Stimulated activated naive CD4-positive, alpha-beta T cell (primary cell): ENCODE data around the gene RSPH4A.
A peak's percentile ranks its signal among the peaks of the same experiment; 100 is the strongest.
"Not testable (repeated sequence)": the region's sequence is repeated elsewhere in the genome, so short reads cannot be mapped to it uniquely, and the experiment has no call there.

Source experiments
- DNase-seq, 6 experiments: peaks; one replicate each; lab custom pipeline; 2025; lab: John Stamatoyannopoulos, UW

The RSPH4A gene

DNA sequence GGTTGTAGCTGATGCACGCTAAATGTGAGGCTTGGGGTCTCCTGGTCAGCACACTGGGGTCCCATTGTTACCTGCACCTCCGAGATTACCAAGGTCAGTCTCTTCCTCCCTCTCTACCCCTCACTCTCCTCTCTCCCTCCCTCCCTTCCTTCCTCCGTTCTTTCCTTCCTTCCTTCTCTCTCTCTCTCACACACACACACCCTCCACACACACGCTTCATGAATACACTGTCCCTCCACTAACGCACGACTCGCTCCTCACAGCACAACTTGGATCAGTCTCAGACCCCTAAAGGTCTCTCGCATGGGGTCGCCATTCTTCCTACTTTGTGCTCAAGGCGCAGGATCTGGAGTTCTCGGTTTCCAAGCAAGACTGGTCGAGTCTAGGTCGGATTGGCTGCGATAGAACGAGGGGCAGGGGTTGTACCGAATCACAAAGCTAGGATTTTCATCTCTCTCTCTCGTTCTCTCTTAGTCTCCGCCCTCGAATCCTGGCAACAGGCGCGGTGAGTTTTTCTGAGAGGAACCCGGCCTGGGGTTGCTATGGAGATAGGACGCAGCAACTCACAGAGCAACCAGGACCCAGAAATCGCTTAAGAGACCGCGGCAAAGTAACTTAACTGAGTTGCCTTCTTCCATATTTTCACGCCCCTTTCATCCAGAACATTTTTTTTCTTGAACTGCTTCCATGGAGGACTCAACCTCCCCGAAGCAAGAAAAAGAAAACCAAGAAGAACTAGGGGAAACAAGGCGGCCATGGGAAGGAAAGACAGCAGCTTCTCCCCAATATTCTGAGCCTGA lies at the start of gene RSPH4A:
TSS of gene RSPH4A (plus strand) at position 543 of the 800 bp plus-strand sequence. CDS start at position 688, 145 bp downstream.
- DNase-seq = peak; percentile 30 to 71 (median 50)

DNA sequence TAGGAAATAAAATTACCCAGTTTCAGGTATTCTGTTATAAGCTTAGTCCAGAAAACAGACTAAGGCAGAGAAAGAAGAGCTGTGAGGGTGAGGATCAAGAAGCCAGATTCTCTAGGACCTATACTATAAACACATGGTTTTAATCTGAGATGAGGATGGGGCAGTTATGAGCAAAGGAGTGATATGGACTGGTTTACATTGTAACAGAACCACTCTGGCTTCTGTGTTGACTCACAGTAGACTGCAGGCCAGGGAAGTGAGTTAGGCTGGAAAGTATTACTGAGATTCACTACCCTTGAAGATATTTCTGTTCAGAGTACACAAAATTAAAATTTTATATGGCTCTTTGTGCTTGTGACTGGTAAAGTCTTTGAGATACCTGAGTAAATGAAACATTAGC lies 48.2 kb upstream of the RSPH4A start:
- DNase-seq = no peak

DNA sequence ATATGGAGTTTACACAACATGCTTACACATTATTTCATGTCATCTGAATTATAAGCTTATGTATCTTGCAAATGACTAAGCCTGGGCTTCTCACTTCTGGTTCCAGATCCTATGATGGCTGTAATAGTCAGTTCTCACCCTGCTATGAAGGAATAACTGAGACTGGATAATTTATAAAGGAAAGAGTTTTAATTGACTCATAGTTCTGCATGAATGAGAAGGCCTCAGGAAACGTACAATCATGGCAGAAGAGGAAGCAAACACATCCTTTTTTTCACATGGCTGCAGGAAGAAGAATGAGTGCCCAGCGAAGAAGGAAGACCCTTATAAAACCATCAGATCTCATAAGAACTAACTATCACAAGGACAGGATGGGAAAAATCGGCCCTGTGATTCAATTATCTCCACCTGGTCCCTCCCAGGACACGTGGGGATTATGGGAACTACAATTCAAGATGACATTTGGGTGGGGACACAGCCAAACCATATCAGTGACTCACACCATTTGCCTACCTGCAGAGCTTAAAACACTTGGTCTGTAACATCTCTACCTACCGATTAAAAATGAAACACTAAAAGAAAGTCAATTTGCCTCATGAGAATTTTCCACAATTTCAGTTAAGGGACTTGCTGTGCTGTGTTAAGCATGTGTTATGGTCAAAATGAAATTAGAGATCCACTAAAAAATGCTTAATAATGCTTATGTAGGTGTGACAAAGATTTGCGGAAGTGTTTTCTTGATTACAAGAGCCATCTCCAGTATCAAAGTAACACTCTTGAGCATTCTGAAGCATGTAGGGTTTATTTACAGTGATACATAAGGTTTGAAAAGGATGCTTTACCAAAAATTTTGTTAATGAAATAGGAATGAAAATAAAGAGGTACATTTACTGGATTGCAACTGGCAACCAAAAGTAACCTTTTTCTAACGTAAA lies 47.2 kb upstream of the RSPH4A start:
- DNase-seq = no peak

DNA sequence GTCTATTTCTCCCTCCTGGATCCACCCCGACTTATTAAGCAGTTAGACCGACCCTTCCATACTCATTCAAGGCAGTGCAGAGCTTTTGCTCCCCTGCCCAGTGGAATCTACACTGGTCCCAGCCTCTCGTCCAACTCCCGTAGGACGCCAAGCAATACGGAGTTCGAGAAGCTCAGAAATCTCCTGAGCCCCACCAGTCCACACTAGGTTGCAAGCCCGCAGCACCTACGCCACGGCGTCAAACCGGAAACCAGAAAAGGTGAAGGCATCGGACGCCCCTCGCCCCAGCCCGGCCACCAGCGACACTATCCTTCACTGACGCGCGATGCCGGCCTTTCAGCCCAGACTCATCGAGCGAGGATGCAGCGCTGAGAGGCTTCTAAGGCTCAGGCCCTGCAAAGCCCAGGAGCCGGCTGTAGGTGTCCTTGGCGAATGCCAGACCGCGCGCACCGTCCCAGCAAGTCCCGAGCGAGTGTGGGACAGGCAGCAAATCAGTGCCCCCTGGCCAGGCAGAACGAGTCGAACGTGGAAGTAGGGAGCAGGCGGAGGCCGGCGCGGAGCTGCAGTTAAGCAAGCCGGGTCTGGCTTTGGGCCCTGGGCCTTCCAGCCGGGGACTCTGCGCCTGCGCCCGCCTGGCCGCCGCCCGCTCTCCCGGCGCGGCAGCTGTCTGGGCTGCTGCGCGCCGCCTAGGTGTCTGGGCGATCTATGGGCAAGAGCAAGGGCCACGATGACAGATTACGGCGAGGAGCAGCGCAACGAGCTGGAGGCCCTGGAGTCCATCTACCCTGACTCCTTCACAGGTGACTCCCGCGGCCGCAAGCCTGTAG lies 45.2 kb upstream of the RSPH4A start, which contains the start of gene RWDD1:
TSS of gene RWDD1 (plus strand) at position 649 of the 827 bp plus-strand sequence. CDS start at position 728, 79 bp downstream.
- peak; percentile 95 to 98 (median 98) for DNase-seq

DNA sequence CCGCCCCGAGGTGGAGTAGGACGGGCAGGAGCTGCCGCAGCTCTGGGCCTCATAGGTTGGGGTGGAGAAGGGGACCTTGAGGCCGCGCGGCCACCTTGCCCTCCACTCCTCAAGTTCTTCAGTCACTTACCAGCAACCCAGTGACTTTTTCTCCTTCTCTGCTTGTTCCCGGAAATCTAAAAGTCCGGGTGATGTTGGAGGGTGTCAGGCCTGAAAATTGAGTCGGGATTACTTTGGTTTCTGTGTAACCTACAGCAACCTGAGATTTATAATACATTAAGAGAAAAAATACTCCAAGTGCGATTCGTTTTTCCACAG lies 44.6 kb upstream of the RSPH4A start:
- DNase-seq = no peak

DNA sequence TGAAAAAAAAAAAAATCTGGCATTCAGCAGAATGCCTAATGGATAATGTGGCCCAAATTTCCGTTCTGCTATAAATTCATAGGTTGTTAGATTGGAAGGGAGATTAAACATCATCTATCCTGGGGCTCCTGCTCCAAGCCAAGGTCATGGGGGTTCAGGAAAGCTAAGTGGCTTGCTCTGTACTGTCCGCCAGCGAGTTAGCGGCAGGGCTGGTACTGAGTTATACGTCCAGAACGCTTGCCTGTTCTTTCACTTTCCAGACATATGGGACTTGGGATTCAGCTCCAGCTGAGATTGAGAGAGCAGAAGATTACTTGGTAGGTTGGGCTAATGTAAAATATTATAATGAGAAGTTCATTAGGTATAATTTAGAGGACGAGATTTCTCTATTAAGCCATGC lies 44.1 kb upstream of the RSPH4A start:
- DNase-seq = no peak

DNA sequence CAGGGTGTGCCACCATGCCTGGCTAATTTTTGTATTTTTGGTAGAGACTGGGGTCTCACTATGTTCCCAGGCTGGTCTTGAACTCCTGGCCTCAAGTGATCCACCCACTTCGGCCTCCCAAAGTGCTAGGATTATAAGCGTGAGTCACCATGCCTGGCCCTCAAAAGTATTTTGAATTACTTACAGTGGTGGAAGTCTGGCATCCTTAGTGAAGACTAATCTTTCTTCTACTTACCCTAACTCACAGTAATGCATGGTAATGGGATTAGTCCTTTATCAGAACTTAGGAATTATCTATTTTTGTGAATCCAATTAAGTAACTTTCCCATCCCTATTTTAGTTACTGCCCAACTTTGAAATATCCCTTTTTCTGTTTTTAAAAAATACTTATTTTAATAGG lies 41.1 kb upstream of the RSPH4A start:
- no peak for DNase-seq

DNA sequence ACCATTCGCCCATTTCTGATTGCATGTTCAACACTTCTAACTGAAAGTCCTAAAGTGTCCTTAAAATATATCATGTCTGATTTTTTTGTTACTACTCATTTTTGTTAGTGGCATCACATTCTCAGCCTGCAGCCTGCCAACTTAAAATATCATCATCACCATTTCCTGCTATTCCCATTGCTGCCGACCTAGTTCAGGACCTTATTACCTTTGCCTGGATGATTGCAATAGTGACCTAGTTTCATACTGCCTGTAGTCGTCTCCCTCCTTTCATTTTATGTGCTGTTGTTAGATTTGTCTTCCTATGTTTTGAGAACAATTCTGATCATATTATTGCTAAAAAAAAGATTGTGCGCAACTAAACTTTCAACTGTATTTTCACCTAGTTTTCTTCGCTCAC lies 38.8 kb upstream of the RSPH4A start:
- DNase-seq = no peak

DNA sequence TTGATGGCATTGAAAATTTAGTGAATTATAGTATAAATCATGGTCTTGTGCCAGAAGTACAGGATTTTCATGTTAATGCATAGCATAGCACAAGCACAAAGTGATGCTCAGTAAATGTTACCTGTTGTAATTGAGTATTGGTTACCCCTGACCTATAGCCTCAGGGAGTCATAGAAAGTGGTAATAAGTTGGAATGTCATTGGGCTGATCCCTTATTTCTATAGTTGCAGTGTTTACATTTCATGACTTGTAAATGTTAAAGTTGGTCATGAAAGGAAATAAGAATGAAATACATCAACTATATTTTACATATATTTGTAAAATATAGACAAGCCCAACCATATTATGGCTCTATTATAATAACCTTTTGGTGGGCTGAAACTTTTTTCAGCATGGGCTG lies 37.9 kb upstream of the RSPH4A start:
- no peak for DNase-seq

DNA sequence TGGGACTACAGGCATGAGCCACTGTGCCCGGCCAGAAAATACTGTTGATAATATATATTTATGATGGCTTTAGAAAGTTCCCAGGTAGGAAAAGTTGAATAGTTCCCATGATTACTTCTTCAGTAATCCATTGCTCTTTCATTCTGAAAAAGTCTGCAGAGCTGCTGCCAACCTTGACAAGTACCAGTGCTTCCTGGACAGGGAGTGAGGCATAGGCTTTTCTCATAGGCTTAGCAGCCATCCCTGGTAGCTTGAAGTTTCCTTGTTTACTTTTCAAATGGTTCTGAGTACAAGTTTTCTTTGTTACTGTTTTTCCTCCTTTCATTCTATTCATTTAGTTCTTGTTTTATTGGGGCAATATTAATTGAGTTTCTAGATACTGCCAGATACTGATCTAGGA lies 37.1 kb upstream of the RSPH4A start:
- no peak for DNase-seq

DNA sequence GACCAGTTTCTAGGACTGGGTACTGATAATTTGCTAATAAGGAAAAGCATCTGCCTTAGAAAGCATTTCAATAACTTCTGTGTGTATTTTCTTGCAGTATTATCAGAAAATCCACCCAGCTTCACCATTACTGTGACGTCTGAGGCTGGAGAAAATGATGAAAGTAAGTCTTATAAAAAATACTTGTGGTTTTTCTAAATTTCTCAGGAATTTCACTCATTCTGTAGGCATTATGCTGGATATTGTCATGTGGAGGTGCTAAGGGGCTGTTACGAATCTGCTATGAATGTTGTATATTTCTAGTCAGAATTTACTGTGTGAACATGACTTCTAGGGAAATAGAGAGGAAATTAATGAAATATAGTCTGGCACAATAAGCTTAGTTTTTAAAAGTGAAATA lies 36.1 kb upstream of the RSPH4A start:
- DNase-seq = no peak

DNA sequence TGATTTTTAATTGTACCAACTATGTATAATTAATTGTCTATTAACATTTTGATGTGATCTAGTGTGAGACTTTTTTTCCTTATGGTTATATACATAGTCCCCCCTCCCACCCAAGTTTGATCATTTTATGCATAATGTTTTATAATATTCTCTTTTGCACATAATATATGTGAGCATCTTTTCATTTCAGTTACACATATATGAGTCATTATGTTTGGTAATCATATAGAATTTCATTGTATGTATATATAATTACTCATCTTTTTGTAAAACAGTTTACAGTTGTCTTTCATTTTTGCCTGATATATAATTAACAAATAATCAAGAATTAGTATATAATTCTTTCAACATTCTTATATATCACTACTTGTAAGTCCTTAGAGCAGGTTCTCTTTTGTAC lies 30.0 kb upstream of the RSPH4A start:
- no peak for DNase-seq

DNA sequence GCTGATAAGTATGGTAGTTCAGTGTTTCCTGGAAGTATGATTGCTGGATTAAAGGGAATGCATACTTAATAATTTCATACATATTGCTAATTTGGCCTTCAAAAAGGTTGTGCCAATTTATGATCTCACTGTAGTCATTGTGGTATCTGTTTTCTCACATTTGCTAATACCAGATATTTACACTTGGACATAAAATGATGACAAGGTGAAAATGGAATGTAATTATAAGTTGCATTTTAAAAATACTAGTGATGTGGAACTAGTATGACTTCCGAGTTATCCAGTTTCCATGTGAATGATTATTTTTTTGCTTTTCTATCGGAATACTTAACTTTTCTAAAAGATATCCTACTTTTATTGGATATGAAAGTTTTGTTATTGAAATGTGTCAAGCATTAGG lies 29.5 kb upstream of the RSPH4A start:
- DNase-seq = no peak

DNA sequence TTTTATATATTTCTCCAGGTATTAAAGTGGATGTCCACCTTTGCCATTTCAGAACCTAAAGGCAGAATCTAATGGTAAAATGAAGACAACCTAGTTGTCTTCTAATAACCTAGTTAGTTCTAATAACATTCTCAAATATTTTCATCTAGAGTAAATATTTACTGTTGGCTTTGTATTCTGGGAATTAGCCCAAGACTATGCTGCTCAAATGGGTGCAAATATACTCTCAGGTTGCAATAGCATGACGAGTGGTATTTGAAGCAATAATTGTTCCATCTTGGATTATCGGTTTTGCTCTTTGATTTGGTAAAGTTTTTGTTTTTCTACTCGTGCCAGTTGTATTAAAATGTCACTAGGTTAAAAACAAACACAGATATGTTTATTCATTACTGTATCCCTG lies 21.0 kb upstream of the RSPH4A start:
- no peak for DNase-seq

DNA sequence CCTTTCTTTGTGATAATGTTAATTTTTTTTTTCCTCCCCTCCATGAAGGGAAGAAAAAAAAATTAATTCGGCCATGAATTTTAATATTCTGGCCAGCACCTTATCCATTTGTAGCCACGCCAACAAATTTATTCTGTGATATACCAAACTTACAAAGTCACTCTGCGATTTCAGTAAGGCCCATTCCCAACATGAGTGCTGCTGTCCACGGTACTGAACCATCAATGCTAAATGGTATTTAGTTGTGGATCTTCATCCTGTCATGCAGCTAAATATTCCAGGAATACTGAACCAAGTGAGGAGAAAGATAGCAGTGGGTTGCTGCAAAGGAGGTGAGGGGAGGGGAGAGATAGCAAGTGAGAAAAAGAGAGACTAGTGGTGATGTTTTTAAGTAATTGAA lies 19.5 kb upstream of the RSPH4A start:
- DNase-seq = no peak

DNA sequence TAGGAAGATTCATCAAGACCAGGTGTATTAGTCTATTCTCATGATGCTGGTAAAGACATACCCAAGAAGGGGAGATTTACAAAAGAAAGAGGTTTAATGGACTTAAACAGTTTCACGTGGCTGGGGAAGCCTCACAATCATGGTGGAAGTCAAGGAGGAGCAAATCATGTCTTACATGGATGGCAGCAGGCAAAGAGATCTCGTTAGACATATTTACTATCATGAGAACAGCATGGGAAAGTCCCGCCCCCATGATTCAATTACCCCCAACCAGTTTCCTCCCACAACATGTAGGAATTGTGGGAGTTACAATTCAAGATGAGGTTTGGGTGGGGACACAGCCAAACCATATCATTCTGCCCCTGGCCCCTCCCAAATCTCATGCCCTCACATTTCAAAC lies 12.4 kb upstream of the RSPH4A start:
- DNase-seq = not testable (repeated sequence)

DNA sequence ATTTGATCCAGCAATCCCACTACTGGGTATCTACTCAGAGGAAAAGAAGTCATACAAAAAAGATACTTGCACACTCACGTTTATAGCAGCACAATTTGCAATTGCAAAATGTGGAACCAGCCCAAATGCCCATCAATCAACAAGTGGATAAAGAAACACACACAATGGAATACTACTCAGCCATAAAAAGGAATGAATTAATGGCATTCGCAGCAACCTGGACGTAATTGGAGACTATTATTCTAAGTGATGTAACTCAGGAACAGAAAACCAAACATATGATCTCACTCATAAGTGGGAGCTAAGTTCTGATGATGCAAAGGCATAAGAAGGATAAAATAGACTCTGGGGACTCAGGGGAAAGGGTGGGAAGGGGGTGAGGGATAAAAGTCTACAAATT lies 11.4 kb upstream of the RSPH4A start:
- not testable (repeated sequence) for DNase-seq

DNA sequence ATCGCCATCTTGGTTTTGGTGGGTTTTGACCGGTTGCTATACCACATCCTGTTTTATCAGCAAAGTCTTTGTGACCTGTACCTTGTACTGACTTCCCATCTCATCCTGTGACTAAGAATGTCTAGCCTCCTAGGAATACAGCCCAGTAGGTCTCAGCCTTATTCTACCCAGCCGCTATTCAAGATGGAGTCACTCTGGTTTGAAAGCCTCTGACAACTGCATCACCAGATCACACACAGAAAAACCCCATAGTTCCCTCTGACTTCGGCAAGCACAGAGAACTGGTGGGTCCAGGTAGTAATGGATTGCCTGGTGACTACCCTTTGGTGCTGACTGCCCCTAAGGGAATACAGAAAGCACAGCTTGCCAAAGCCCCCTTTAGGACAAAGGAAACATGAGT lies 10.3 kb upstream of the RSPH4A start:
- no peak for DNase-seq

DNA sequence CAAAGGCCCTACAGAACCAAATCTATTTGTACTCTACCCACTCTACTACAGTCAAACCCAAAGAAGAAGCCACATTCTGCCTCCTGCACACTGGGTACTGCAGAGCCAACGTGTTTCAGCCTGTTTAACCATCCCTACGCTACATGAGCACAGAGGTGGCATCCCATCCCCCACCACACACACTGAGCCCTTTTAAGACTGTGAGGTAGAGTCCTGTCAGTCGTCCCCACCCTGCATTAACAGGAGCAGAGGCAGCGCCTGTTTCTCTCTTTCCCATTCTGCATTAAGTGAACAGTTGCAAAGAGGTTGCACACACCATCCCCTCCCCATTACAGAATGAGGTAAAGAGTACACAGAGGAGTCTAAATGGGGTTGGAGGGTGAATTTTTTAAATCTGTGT lies 5.2 kb upstream of the RSPH4A start:
- no peak for DNase-seq

DNA sequence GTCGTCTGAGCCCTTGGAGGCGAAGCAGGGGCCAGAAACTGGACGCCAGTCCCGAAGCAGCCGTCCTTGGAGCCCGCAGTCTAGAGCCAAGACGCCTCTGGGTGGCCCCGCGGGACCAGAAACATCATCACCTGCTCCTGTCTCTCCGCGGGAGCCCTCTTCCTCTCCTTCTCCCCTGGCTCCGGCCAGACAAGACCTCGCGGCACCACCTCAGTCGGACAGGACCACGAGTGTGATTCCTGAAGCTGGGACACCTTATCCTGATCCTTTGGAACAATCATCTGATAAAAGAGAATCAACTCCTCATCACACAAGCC lies 416 bp downstream of the RSPH4A start:
- peak in 3 of 6 experiments; percentile 1 to 17 (median 14) for DNase-seq

DNA sequence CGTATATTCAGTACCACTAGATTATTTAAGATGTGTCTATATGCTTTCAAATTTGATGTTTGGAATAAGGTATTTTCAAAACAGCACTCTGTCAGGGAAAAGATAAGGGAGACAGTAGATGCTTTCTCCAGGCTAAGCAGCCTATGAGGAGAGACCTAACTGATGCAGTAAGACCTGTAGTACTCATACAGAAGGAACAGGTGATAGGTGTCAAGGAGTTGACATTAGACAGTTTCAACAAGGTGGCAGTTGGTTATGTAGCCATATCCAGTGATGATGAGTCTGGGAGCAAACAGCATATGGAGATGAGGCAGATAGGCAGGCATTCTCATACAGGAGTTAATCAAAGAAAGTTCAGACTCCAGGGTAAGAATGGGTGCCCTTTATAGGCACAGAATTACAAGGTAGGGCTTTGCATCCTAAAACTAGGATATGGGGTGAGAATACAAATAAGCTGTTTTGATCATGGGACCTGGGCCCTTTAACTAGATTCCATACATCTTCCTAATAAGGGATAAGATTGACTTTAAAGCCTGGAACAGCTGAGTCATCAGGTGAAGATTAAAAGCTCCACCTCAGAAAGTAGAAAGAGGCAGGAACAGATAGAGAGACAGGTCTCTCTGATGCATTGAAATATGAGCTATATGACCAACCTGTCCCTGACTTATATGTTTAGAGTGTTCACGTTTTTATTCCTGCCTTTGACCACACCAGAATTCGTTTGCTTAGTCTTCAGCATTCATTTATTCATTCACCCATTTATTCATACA lies 7.9 kb downstream of the RSPH4A start:
- DNase-seq = no peak

DNA sequence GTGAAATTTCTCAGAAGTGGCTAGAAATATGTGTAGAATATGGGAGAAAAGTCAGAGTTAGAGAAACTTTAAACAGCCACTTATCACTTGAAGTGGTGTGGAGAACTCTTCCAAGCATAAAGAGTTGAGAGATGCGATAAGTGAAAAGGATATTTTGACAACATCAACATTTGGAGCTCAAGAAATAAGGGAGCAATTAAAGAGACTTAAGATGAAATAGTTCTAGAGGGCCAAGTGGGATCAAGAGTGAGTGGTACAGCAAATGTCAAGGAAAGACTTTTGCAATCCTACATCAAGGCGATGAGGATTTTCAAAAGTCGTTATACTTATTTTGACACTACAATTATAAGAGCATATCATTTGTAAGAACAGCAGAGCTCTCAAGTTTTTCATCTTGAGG lies 9.6 kb downstream of the RSPH4A start:
- no peak for DNase-seq
